NCI-H345 treated with DMSO at 0.1 percent for 48 hours (cell line): ENCODE measurements around the gene MMRN1.

Experiments used
- DNase-seq: peaks from one replicate; lab custom pipeline; 2025; ENCODE audit not compliant: unreplicated experiment; lab: John Stamatoyannopoulos, UW

MMRN1 gene

GRCh38 chr4:89994176-89994873, 99.7 kb downstream of the MMRN1 start:
- DNase-seq, result no peak

GRCh38 chr4:89995006-89995405, 100.4 kb downstream of the MMRN1 start:
- DNase-seq, result no peak

- DNase-seq, result no peak
Observed at GRCh38 chr4:89995814-89996213, 101.2 kb downstream of the MMRN1 start.

DNA sequence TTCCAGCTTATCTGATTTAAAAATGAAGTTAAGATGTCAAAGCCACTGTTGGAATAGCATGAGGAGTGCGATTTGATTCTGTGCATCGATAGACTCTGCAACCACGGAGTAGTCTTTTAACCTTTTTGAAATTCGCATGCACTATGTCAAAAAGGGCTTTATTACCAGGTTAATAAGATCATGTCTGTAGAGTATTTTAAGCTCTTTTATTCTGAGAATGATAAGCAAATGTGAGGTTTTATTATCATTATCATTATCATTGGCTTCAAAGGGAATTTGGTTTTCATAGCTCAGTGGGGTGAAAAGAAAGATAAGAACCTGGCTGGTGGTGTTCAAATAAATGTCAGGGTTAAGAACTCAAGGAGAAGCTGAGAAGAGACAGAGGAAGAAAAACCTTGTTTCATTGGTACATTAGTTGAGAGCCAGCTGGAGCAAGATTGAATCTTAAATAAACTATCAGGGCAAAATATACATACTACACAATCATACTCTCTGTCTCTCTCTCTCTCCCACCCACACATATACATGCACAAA, 102.6 kb downstream of the MMRN1 start:
- DNase-seq, result no peak

DNA sequence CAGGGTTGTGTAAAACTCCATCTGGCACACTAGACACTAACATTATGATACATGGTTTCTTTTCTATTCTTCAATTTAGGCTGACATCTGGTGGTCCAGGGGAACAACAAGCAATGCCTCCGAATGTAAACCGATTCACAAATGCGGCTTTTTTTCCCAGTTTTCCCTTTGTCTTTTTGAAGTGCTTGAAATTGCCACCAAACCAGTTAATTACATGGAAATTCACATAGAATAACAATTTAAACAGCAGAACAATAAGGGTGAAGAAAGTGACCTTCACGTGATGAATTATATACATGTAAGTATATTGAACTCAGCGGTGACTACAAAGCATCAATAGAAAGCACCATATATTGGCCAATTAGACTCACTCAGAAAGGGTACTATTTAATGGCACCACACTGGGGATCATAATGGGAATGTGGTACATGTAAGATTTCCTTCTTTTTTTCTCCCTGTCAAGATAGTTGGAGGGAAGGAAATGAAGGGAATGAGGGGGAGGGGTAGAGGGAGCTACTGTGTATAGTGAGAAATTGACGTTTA, 103.9 kb downstream of the MMRN1 start:
- no peak for DNase-seq

DNA sequence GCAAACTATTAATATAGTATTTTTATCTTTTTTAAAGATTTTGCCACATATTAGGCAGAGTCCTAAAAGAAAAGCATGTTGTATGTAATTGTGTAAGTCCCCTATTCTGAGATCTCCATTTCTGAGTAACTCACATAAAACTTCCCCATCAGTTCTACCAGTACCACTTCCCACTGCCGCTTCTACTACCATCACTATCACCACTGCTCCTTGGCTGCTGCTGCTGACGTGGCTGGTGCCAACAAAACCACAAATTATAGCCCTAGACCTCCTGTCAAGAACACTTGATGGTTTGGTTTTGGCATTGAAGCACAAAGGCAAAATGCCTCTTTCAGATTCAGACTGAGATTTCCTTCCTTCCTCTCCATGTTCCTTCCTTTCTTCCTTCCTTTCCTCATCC, 106.4 kb downstream of the MMRN1 start:
- DNase-seq, result no peak

DNA sequence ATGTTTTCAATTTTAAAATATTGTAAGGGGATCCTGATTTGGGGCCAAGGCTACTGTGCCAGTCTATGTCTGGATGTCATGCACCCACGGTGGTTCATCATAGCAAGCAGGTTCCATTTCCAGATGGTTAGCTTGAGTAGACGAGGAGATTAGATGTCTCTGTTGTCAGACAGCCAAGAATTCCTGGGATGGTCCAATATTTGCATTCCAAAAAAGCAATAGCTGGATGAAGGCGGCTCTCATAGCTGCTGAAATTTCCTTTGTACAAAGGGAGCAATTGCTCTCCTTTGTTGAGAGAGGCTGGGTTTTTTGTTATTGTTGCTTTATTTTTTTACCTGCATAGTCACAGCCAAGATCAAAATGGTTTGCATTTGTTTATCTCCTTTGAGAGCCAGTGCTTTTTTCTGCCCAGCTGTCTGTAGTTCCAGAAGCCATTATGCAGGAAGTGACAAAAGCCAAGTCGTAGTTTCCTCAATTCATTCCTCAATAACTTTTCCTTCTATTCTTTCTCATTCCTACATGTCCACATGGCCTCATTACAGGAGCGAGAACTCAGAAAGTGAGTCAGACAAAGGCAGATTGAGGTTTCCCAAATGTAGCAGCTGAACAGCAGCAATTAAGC, 107.9 kb downstream of the MMRN1 start:
- peak; percentile 17 for DNase-seq
